OCI-LY7 (cell line): ENCODE data around the gene VAMP1. TPM values are rescaled to one million over a fixed set of nuclear protein-coding genes. Genes with fewer than 3 reads are reported as not detected.

Experiments used
- Bru-seq: library from RNA; stranded (reverse); fragments of 400-500 nt; gene quantifications from one replicate; lab custom pipeline; 2021; lab: Mats Ljungman, UMichigan
- BruChase-seq, 2 experiments: library from RNA; stranded (reverse); fragments of 400-500 nt; gene quantifications; one replicate each; lab custom pipeline; 2021; lab: Mats Ljungman, UMichigan
- BruUV-seq: library from RNA; stranded (reverse); fragments of 400-500 nt; replicated peaks from 2 replicates; lab custom pipeline; 2021; lab: Mats Ljungman, UMichigan
- CTCF ChIA-PET: fragments of 300-600 bp; sonication (Branson Sonifier 250); formaldehyde crosslinking; loops from one replicate; lab custom pipeline; 2022; ENCODE audit warnings: antibody characterized with exemption; ENCODE audit not compliant: unreplicated experiment; lab: Charles Lee
- POLR2A ChIA-PET: fragments of 300-600 bp; sonication (Branson Sonifier 250); formaldehyde crosslinking; loops from one replicate; lab custom pipeline; 2022; ENCODE audit warnings: antibody characterized with exemption; lab: Charles Lee
- DNase-seq: peaks from one replicate; pipeline ENCODE4 v3.0.0-alpha.2; 2015; ENCODE audit warnings: low spot score
- H2AFZ ChIP-seq: fragments of 200-600 bp; sonication (generic), shearing (Covaris generic); 2 replicates; pipeline ENCODE4 v1.6.1; 2014; ENCODE audit warnings: mild to moderate bottlenecking, antibody characterized with exemption, low read length, moderate library complexity
- H3K27ac ChIP-seq: fragments of 200-600 bp; sonication (generic); 2 replicates; pipeline ENCODE4 v1.5.1; 2014; ENCODE audit warnings: mixed run types, low read depth, mild to moderate bottlenecking, moderate library complexity, low read length, inconsistent platforms; ENCODE audit not compliant: poor library complexity, severe bottlenecking
- H3K36me3 ChIP-seq: fragments of 200-600 bp; sonication (generic); 2 replicates; pipeline ENCODE4 v1.6.1; 2014; ENCODE audit warnings: mild to moderate bottlenecking, antibody characterized with exemption, low read length, moderate library complexity, mixed read lengths; ENCODE audit not compliant: insufficient read depth
- H3K4me1 ChIP-seq: fragments of 200-600 bp; sonication (generic); 2 replicates; pipeline ENCODE4 v1.5.1; 2014; ENCODE audit warnings: mild to moderate bottlenecking, low read length; ENCODE audit not compliant: insufficient read depth, poor library complexity, severe bottlenecking
- H3K4me2 ChIP-seq: fragments of 200-600 bp; sonication (generic); 2 replicates; pipeline ENCODE4 v1.6.1; 2014; ENCODE audit warnings: mild to moderate bottlenecking, low read length
- H3K4me3 ChIP-seq: fragments of 200-600 bp; sonication (generic); 2 replicates; pipeline ENCODE4 v1.5.1; 2014; ENCODE audit warnings: mild to moderate bottlenecking, low read depth, low read length; ENCODE audit not compliant: poor library complexity, severe bottlenecking
- H3K79me2 ChIP-seq: fragments of 200-600 bp; sonication (generic); 2 replicates; pipeline ENCODE4 v1.6.1; 2016; ENCODE audit warnings: low read depth, mild to moderate bottlenecking, low read length, moderate library complexity, mixed read lengths; ENCODE audit not compliant: insufficient read depth
- H3K9me2 ChIP-seq: fragments of 200-600 bp; sonication (generic); 2 replicates; pipeline ENCODE4 v1.6.1; 2016; ENCODE audit warnings: mild to moderate bottlenecking, low read length, mixed read lengths; ENCODE audit not compliant: insufficient read depth
- H3K9me3 ChIP-seq: fragments of 200-600 bp; sonication (generic); 2 replicates; pipeline ENCODE4 v1.6.1; 2014; ENCODE audit warnings: mild to moderate bottlenecking, mixed run types, low read length, mixed read lengths
- H4K20me1 ChIP-seq: fragments of 200-600 bp; sonication (generic); 2 replicates; pipeline ENCODE4 v1.6.1; 2014; ENCODE audit warnings: mild to moderate bottlenecking, antibody characterized with exemption, low read length, moderate library complexity, mixed read lengths; ENCODE audit not compliant: insufficient read depth
- EZH2phosphoT487 ChIP-seq: fragments of 200-600 bp; sonication (generic); IDR thresholded peaks from 2 replicates; pipeline ENCODE4 v1.6.1; 2018; ENCODE audit warnings: low read depth, borderline replicate concordance, mild to moderate bottlenecking, mixed run types, antibody characterized with exemption, low read length, moderate library complexity, mixed read lengths
- intact Hi-C: fragments of 100-400 bp; cut with micrococcal nuclease; formaldehyde crosslinking; loops from one replicate; pipeline ENCODE4 v1.10.0; 2022; ENCODE audit not compliant: unreplicated experiment
- long read RNA-seq: library from polyadenylated mRNA; stranded (forward); transcript quantifications from one replicate; pipeline ENCODE4 v2.0.0, GENCODE V29; 2022
- total RNA-seq, 2 experiments: library from RNA; depleted of rRNA in 1 of 2; stranded (reverse); fragments of >200 nt in 1 of 2; shearing (Covaris generic) in 1 of 2; gene quantifications; 2 replicates each; pipeline ENCODE4 v1.2.3, GENCODE V29; 2014 to 2022
- TF ChIP-seq, protein P1 (sequence below): fragments of 200-600 bp; sonication (generic); conservative IDR thresholded peaks from 2 replicates; pipeline ENCODE4 v1.5.1; 2014; ENCODE audit warnings: mild to moderate bottlenecking, antibody characterized with exemption, low read length, moderate library complexity, mixed read lengths

The VAMP1 gene, protein sequence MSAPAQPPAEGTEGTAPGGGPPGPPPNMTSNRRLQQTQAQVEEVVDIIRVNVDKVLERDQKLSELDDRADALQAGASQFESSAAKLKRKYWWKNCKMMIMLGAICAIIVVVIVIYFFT
- total RNA-seq (2014; rRNA removed; shearing (Covaris generic)) (82.7 and 86.0 TPM in 2 replicates), total RNA-seq (2022) (46.9 and 51.6 TPM in 2 replicates), Bru-seq, nascent RNA (percentile 85 among the genes with signal in this experiment), BruChase-seq, experiment 1, labeled RNA remaining after a 6-hour chase (percentile 78 among the genes with signal in this experiment), BruChase-seq, experiment 2, labeled RNA remaining after a 2-hour chase (percentile 93 among the genes with signal in this experiment)
- long read RNA-seq, transcript VAMP1-201 (4 exons, 3,449 nt) = major isoform, 7 of 26 reads
- long read RNA-seq, partial matches to known transcripts = 0 of 26 reads
- long read RNA-seq, other reads (novel, unspliced or antisense) = 16 of 26 reads

DNA sequence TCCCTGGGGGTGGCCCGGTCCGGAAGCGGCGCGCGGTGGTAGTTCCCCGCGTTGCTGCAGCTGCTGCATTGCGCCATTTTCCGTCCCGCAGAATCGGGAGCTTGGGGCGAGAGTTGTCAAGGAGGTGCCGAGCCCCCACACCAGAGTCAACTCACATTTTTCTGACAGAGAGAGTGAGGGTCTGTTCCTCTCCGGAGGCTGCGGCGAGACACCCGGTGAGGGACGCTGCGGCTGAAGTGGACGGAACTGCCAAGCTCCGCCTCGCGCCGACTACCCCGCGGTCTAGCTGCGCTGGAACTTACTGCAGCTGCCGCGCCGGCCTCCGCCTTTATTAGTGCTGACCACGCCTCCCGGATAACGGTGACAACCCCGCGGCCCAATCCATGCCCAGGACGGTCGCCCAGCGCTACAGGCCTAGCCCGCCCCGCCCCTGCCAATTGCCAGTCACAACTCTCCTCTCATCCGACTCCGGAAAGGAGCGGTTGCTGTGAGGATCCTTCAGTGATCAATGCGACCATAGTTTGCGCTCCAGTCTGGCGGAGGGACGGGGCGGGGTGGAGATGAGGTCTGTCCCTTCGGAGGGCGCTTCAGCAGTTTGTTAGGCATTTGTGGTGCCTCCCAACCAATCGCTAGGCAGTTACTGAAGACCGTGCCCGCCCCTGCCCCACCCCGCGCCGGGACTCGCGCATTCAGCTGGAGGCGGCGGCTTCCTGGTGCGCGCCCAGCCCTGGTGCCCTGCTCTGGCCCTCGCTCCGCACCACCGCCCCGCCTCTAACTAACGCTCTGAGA is at the start of gene VAMP1:
TSS of gene VAMP1 (minus strand) at position 303 of the 789 bp plus-strand sequence. CDS start at position 157, 146 bp downstream.
- Histone ChIP-seq H3K9me2 (no peaks in the 10 kb centered on the region), H3K27ac (peak within 1 kb of the TSS; percentile 62), H3K4me2 (peak within 1 kb of the TSS; percentile 98), H3K4me1 (peaks cover 32% of the 10 kb centered on the region), H3K36me3 (peaks cover 40% of the 10 kb centered on the region), H2AFZ (peak within 1 kb of the TSS; percentile 71), H3K79me2 (peaks cover 25% of the 10 kb centered on the region), H4K20me1 (peaks cover 16% of the 10 kb centered on the region; the same call in 1 of the 2 replicates), H3K9me3 (0 out of 2 replicates have a peak, but pooled peaks cover 5% of the 10 kb centered on the region), H3K4me3 (peak within 1 kb of the TSS; percentile 86)
- ChIA-PET POLR2A (interaction anchor here (0.5 to 3.8 kb wide), 26 partner anchors 9 to 222 kb away, joined by 3 to 27 read pairs (median 6); partner anchors contain the start of genes CD27, GAPDH, MRPL51 and TAPBPL), CTCF (interaction anchor here (0.5 to 0.8 kb wide), 8 partner anchors 23 to 1098 kb away, joined by 3 to 7 read pairs (median 3); no protein-coding TSS in a partner anchor)
- intact Hi-C loops = loop anchor here (1.0 to 2.0 kb wide), 2 partner anchors 23 to 64 kb away; partner anchors contain the start of genes GAPDH and MRPL51
- peak; percentile 96 for DNase-seq
- no TSS peak for BruUV-seq
- TF ChIP-seq, protein P1, sequence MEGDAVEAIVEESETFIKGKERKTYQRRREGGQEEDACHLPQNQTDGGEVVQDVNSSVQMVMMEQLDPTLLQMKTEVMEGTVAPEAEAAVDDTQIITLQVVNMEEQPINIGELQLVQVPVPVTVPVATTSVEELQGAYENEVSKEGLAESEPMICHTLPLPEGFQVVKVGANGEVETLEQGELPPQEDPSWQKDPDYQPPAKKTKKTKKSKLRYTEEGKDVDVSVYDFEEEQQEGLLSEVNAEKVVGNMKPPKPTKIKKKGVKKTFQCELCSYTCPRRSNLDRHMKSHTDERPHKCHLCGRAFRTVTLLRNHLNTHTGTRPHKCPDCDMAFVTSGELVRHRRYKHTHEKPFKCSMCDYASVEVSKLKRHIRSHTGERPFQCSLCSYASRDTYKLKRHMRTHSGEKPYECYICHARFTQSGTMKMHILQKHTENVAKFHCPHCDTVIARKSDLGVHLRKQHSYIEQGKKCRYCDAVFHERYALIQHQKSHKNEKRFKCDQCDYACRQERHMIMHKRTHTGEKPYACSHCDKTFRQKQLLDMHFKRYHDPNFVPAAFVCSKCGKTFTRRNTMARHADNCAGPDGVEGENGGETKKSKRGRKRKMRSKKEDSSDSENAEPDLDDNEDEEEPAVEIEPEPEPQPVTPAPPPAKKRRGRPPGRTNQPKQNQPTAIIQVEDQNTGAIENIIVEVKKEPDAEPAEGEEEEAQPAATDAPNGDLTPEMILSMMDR = no peak; the same call in 1 of the 2 replicates
- TF ChIP-seq EZH2phosphoT487 = no peak

DNA sequence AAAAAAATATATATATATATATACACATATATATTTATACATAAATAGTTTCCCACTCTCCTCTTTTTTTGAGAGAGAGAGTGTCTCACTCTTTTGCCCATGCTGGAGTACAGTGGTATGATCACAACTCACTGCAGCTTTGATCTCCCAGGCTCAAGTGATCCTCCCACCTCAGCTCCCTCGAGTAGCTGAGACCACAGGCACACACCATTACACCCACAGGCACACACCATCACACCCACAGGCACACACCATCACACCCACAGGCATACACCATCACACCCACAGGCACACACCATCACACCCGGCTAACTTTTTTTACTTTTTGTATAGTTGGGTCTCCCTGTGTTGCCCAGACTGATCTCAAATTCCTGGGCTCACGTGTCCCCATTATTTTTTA is 49.7 kb upstream of the VAMP1 start:
- intact Hi-C loops = no loop called here
- H3K79me2 ChIP-seq = no peaks in the 10 kb centered on the region
- ChIA-PET CTCF (no interaction called here), POLR2A (interaction anchor here (0.7 kb wide), 1 partner anchor 455 kb away, joined by 5 read pairs; no protein-coding TSS in a partner anchor)
- no peak overlapping the region for H3K27ac ChIP-seq
- BruUV-seq = no TSS peak
- TF ChIP-seq EZH2phosphoT487 = no peak
- TF ChIP-seq, protein P1 = no peak
- no peaks in the 10 kb centered on the region for H3K9me2 ChIP-seq
- no peaks in the 10 kb centered on the region for H3K4me1 ChIP-seq
- no peaks in the 10 kb centered on the region for H4K20me1 ChIP-seq
- no peaks in the 10 kb centered on the region for H3K9me3 ChIP-seq
- no peak for DNase-seq
- H3K4me2 ChIP-seq = no peak overlapping the region
- peaks cover 99% of the 10 kb centered on the region for H3K36me3 ChIP-seq
- no peak overlapping the region for H3K4me3 ChIP-seq
- no peak overlapping the region for H2AFZ ChIP-seq
